Esophagus mucosa (tissue), 1 donor: ENCODE results near the gene ZNF140. TPM values are rescaled to one million over a fixed set of nuclear protein-coding genes. Genes with fewer than 3 reads are reported as not detected.
A peak's percentile ranks its signal among the peaks of the same experiment; 100 is the strongest.

Experiments used
- ATAC-seq: fragments of 200-7000 bp; cut with Tn5 transposase; one replicate; pipeline ENCODE4 v1.9.1; 2020
- total RNA-seq: library from RNA; stranded (reverse); gene quantifications from one replicate; pipeline ENCODE4 v1.2.4, GENCODE V29; 2023
- donor health status: DM: yes; HTN: yes; CAD: no.

ZNF140 gene
- total RNA-seq, 1 donor from 2014 or later: 11.4 TPM

- peak; percentile 3 for ATAC-seq
These were observed 50.0 kb downstream of the ZNF140 start for GRCh38 chr12:133130808-133131128.

- ATAC-seq: no peak
These were observed 55.0 kb downstream of the ZNF140 start for GRCh38 chr12:133135747-133136146.

- ATAC-seq: no peak
These were observed 65.3 kb downstream of the ZNF140 start for GRCh38 chr12:133145981-133146380.

GRCh38 chr12:133156125-133156690 lies 75.5 kb downstream of the ZNF140 start:
- no peak for ATAC-seq

Other genes with a start within 250 kb of the ZNF140 start
- gene CHFR, start 193.3 kb upstream of the ZNF140 start, total RNA-seq: 30.6 TPM
- gene ZNF605, start 124.6 kb upstream of the ZNF140 start, total RNA-seq: 5.3 TPM
- 4.7 TPM for gene ZNF26, start 94.6 kb upstream of the ZNF140 start, total RNA-seq
- 5.5 TPM for gene ZNF84, start 43.4 kb upstream of the ZNF140 start, total RNA-seq
- gene ZNF891, start 49.4 kb downstream of the ZNF140 start, total RNA-seq: 0.64 TPM
- 2.4 TPM for gene ZNF10, start 49.7 kb downstream of the ZNF140 start, total RNA-seq
- 13.0 TPM for gene ZNF268, start 100.6 kb downstream of the ZNF140 start, total RNA-seq
- not detected for gene ANHX, start 155.0 kb downstream of the ZNF140 start, total RNA-seq